DOHH2 (cell line): ENCODE results near the gene RBPJ.

ENCODE experiments used
- CTCF ChIP-seq: fragments of 200-600 bp; sonication (generic); IDR thresholded peaks from one replicate; pipeline ENCODE4 v1.5.1; 2014; ENCODE audit warnings: antibody characterized with exemption, mild to moderate bottlenecking, low read depth, low read length; ENCODE audit not compliant: poor library complexity, severe bottlenecking
- EZH2phosphoT487 ChIP-seq: fragments of 200-600 bp; sonication (generic); IDR thresholded peaks from 2 replicates; pipeline ENCODE4 v1.6.1; 2017; ENCODE audit warnings: borderline replicate concordance, mild to moderate bottlenecking, antibody characterized with exemption, low read length, moderate library complexity, mixed read lengths

DNA sequence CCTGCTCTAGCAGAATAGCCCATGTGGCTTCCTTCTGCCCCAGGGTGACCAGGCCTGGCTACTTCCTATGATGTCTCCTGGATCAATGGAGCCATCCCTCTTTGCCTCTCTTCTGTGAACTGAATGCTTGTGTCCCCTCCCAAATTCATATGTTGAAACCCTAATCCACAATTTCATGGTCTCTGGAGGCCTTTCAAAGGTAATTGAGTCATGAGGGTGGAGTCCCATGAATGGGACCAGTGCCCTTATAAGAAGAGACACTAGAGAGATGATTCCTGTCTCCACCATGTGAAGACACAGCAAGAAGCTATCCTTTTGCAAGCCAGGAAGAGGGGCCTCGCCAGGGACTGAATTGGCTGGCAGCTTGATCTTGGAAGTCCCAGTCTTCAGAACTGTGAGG, 151.1 kb downstream of the RBPJ start:
- no peak for TF ChIP-seq CTCF
- no peak for TF ChIP-seq EZH2phosphoT487
